ENCODE data around the gene KCNJ14. TPM values are rescaled to one million over a fixed set of nuclear protein-coding genes. Genes with fewer than 3 reads are reported as not detected.

The KCNJ14 gene
- total RNA-seq, 2 experiments from 2014 or later, result 1.2 TPM

DNA sequence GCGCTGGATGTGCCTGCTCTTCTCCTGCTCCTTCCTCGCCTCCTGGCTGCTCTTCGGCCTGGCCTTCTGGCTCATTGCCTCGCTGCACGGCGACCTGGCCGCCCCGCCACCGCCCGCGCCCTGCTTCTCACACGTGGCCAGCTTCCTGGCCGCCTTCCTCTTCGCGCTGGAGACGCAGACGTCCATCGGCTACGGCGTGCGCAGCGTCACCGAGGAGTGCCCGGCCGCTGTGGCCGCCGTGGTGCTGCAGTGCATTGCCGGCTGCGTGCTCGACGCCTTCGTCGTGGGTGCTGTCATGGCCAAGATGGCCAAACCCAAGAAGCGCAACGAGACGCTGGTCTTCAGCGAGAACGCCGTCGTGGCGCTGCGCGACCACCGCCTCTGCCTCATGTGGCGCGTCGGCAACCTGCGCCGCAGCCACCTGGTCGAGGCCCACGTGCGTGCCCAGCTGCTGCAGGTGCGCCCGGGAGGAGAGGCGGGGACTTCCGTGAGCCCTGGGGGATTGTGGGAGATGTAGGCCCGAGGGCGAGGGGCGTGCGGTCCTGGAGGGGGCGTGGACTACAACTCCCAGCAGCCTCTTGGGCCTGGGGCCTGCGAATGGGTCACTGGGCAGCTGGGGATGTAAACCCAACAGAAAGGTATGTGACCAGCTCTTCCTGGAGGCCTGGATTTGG lies 6.7 kb downstream of the KCNJ14 start:
- Mint-ChIP-seq H3K4me1 (ENCODE audit: low read depth) (peaks cover 8% of the 10 kb centered on the region), H3K9me3 (no peaks in the 10 kb centered on the region), H3K4me3 (no peak overlapping the region), H3K27me3 (no peaks in the 10 kb centered on the region), H3K27ac (no peak overlapping the region), H3K36me3 (peaks cover 17% of the 10 kb centered on the region)
- ChIA-PET CTCF (interaction anchor here (0.7 to 0.8 kb wide), 2 partner anchors 128 to 212 kb away, joined by 3 read pairs; no protein-coding TSS in a partner anchor), POLR2A (no interaction called here)
- DNase-seq, result peak; percentile 25
- intact Hi-C loops (cut with micrococcal nuclease), result no loop called here

DNA sequence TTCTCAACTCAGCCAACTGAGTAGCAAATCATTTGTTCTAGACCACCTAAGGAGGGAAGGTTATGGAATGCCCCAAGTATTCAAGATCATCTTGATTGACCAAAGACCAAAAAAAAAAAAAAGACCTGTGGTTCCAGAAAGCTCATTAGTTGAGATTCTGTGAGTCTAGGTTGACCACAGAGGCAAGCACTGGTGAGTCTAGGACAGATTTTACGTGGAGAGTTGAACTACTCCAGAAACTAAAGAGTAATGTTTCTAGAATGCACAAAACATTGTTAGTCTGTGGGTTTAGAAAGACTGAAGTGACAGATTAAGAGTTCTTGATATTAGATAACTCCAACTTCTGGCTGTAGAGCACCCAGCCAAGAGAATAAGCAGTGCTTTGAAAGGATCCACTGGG lies 9.8 kb downstream of the KCNJ14 start:
- intact Hi-C loops (cut with micrococcal nuclease), result no loop called here
- H3K4me1 Mint-ChIP-seq (ENCODE audit: low read depth), result peaks cover 20% of the 10 kb centered on the region
- no peaks in the 10 kb centered on the region for H3K27me3 Mint-ChIP-seq
- POLR2A ChIA-PET, result interaction anchor here (0.6 kb wide), 2 partner anchors 19 to 1430 kb away, joined by 3 to 5 read pairs; partner anchors contain the start of gene GRWD1
- no peak for DNase-seq
- peaks cover 7% of the 10 kb centered on the region for H3K36me3 Mint-ChIP-seq
- H3K9me3 Mint-ChIP-seq, result no peaks in the 10 kb centered on the region
- H3K27ac Mint-ChIP-seq, result no peak overlapping the region
- H3K4me3 Mint-ChIP-seq, result no peak overlapping the region
- CTCF ChIA-PET, result interaction anchor here (0.6 kb wide), 1 partner anchor 25 kb away, joined by 3 read pairs; no protein-coding TSS in a partner anchor

DNA sequence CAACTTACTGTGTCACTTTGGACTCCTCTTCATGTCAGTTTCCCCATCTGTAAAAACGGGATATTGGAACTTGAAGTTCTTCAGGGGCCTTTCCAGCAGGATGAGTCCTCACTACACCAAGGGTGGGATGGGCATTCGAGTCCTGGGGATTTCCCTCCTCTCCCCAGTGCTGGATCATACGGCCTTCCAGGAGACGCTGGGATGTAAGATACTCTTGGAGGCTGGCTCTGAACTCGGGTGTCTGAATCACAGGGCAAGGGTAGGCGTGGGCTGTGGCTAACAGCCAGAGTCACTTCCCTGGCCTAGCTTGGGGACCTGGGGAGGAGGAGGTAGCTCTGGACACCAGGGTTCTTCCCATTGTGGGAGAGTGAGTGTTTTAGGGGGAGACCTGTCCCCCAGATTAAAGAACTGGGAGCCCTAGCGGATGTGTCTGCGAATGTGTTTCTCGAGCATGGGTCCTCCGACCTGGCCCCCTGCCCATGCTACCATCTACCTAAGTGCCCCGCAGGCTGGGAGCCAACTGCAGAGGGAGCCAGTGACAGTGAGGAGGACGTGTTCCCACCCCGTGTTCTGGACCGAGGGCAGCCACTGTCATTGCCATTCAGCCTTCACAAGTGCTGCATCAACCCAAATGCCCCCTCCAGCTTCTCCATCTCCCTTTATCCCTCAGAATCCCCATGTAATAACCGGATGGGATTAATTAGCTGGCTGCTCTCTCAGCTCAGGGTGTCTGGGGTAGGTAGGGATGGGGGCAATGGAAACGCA lies 11.4 kb downstream of the KCNJ14 start:
- Mint-ChIP-seq H3K4me1 (ENCODE audit: low read depth) (peaks cover 22% of the 10 kb centered on the region), H3K36me3 (peaks cover 11% of the 10 kb centered on the region), H3K27me3 (no peaks in the 10 kb centered on the region), H3K27ac (no peak overlapping the region), H3K4me3 (no peak overlapping the region), H3K9me3 (no peaks in the 10 kb centered on the region)
- ChIA-PET CTCF (no interaction called here), POLR2A (no interaction called here)
- DNase-seq, result no peak
- intact Hi-C loops (cut with micrococcal nuclease), result no loop called here

DNA sequence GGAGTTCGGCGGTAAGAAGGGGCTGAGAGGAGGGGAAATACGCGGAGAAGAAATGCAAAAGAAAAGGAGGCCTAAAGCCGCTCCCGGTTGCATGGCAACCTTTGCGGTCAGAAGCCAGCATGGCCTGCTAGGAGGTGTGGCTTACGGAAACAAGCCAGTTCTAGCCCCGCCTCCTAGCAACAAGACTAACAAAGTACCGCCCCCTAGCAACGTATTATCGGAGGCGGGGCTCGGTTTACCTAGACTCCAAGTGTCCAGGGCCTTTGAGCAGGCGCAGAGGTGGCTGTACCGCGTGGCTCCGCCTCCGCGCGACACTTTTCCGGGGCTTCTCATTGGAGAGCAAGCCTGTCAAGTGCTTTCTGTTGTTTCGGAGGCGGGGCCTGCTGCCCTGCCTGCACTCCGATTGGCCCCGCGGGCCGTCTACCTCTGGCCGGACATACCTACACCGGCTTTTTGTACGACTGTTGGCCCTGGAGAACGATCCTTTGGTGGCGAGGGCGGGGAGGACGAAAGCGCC lies 13.5 kb downstream of the KCNJ14 start:
- Mint-ChIP-seq H3K27ac (peak overlapping the region; percentile 84), H3K27me3 (no peaks in the 10 kb centered on the region)
- POLR2A ChIA-PET, result no interaction called here

DNA sequence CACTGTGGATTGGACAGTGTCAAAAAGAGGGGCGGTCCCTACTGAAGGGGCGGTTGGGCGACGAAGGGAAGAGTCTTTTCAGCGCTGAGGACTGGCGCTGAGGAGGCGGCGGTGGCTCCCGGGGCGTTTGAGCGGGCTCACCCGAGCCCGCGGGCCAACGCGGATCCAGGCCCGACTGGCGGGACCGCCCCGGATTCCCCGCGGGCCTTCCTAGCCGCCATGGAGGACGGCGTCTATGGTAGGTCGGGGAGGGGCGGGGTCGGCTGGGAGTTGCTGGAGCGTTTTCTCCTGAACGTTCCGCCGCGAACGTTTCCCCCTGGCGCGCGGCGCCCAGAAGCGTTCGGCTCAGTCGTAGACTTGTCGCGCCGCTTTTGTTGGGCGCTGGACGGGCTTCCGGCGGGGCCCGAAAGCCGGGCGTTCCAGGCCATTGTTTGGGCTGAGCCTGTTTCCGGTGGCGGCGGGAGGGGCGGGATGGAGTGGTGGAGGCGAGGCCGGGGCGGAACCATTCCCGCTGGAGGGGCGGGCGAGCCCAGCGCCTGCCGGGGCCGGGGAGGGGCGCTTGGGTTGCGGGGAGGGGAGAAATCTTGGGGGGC lies 14.0 kb downstream of the KCNJ14 start, which contains the start of gene CYTH2:
Gene CYTH2 (plus strand): TSS at position 81 of the 593 bp plus-strand sequence. CDS start 139 bp downstream, at position 220.
- ChIA-PET POLR2A (interaction anchor here (0.7 kb wide), 1 partner anchor 106 kb away, joined by 3 read pairs; no protein-coding TSS in a partner anchor), CTCF (interaction anchor here (0.8 to 1.9 kb wide), 4 partner anchors 20 to 119 kb away, joined by 3 to 10 read pairs (median 4); no protein-coding TSS in a partner anchor)
- Mint-ChIP-seq H3K27me3 (no peaks in the 10 kb centered on the region), H3K4me1 (ENCODE audit: low read depth) (peaks cover 22% of the 10 kb centered on the region), H3K36me3 (peaks cover 9% of the 10 kb centered on the region), H3K9me3 (no peaks in the 10 kb centered on the region), H3K27ac (peak within 1 kb of the TSS; percentile 84), H3K4me3 (peak within 1 kb of the TSS; percentile 83)
- DNase-seq, result peak; percentile 86
- intact Hi-C loops (cut with micrococcal nuclease), result loop anchor here (1.0 to 2.0 kb wide), 4 partner anchors 24 to 137 kb away; partner anchors contain the start of gene GRWD1

More for the DNA sequence above, 13.5 kb downstream of the KCNJ14 start:
- H3K4me3 Mint-ChIP-seq, result peak overlapping the region; percentile 83
- H3K4me1 Mint-ChIP-seq (ENCODE audit: low read depth), result peaks cover 22% of the 10 kb centered on the region
- no peaks in the 10 kb centered on the region for H3K9me3 Mint-ChIP-seq
- DNase-seq, result peak; percentile 100
- peaks cover 8% of the 10 kb centered on the region for H3K36me3 Mint-ChIP-seq
- CTCF ChIA-PET, result interaction anchor here (1.0 kb wide), 1 partner anchor 77 kb away, joined by 3 read pairs; no protein-coding TSS in a partner anchor
- intact Hi-C loops (cut with micrococcal nuclease), result loop anchor here (1.0 to 2.0 kb wide), 5 partner anchors 24 to 136 kb away; partner anchors contain the start of genes GRWD1 and SYNGR4

DNA sequence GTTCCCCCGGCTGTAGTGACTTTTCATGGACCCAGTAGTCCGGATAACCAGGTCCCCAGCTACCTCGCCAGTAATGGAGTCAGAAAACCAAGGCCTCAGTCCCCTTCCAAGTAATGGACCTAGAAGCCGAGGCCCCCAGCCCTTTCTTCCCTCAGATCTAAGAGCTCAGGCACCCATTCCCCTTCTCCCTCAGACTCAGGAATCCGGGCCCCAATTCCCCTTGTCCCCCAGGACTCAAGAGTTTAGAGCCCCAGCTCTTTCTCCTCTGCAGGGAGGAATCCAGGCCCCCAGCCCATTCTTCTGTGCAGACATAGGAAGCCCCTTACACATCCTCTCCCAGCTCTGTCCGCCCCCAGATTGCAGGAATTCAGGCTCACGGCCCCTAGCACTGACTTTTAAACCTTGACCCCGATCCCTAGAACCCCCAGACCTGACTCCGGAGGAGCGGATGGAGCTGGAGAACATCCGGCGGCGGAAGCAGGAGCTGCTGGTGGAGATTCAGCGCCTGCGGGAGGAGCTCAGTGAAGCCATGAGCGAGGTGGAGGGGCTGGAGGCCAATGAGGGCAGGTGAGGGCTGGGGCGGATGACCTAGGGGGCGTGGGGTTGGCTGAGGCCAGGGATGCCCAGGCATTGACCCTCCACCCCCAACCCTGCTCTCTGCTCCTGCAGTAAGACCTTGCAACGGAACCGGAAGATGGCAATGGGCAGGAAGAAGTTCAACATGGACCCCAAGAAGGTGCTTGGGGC lies 14.7 kb downstream of the KCNJ14 start:
- Mint-ChIP-seq H3K27me3 (no peaks in the 10 kb centered on the region), H3K27ac (peak overlapping the region; percentile 45), H3K4me3 (peak overlapping the region; percentile 83), H3K4me1 (ENCODE audit: low read depth) (peaks cover 20% of the 10 kb centered on the region), H3K9me3 (no peaks in the 10 kb centered on the region), H3K36me3 (peaks cover 12% of the 10 kb centered on the region)
- DNase-seq, result no peak
- ChIA-PET POLR2A (interaction anchor here (0.7 kb wide), 2 partner anchors 11 to 107 kb away, joined by 3 read pairs; no protein-coding TSS in a partner anchor), CTCF (interaction anchor here (0.6 to 1.9 kb wide), 5 partner anchors 20 to 119 kb away, joined by 3 to 10 read pairs (median 3); no protein-coding TSS in a partner anchor)
- intact Hi-C loops (cut with micrococcal nuclease), result loop anchor here (1.0 to 2.0 kb wide), 4 partner anchors 25 to 137 kb away; partner anchors contain the start of gene GRWD1

DNA sequence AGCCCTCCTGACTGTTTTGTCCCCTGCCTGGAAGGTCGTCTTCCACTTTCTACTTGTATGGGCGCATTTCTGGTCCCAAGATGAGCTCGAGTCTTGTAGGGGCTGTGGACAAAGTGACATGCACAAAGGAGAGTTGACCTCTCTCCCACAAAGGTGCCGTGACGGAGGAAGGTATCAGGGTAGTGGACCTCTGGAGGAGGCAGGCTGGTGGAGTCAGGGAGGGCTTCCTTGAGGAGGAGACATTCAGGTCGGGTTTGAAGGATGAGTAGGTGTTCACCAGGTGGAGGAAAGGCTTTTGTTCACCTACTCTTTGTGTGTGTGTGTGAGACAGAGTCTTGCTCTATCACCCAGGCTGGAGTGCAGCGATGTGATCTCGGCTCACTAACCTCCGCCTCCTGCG lies 15.5 kb downstream of the KCNJ14 start:
- H3K4me1 Mint-ChIP-seq (ENCODE audit: low read depth), result peaks cover 14% of the 10 kb centered on the region
- H3K4me3 Mint-ChIP-seq, result peak overlapping the region; percentile 4
- intact Hi-C loops (cut with micrococcal nuclease), result no loop called here
- no peaks in the 10 kb centered on the region for H3K9me3 Mint-ChIP-seq
- CTCF ChIA-PET, result interaction anchor here (1.9 kb wide), 1 partner anchor 19 kb away, joined by 10 read pairs; no protein-coding TSS in a partner anchor
- no peak overlapping the region for H3K27ac Mint-ChIP-seq
- H3K27me3 Mint-ChIP-seq, result no peaks in the 10 kb centered on the region
- POLR2A ChIA-PET, result no interaction called here
- DNase-seq, result no peak
- H3K36me3 Mint-ChIP-seq, result peaks cover 16% of the 10 kb centered on the region

DNA sequence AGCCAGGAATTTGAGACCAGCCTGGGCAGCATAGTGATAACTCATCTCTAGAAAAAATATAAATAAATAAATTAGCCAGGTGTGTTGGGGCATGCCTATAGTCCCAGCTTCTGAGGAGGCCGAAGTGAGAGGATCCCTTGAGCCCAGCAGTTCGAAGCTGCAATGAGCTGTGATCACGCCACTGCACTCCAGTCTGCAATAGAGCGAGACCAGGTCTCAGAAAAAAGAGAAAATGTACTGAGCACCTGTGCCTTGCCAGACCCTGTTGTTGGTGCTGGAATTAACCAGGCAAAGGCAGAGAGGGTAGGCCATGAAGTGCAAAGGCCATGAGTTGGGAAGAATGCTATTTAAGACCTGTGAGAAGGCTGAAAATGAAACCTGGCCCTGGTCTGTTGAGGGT lies 16.5 kb downstream of the KCNJ14 start:
- Mint-ChIP-seq H3K27ac (peak overlapping the region; percentile 28), H3K4me1 (ENCODE audit: low read depth) (peaks cover 14% of the 10 kb centered on the region), H3K9me3 (no peaks in the 10 kb centered on the region), H3K36me3 (peaks cover 16% of the 10 kb centered on the region), H3K27me3 (no peaks in the 10 kb centered on the region), H3K4me3 (no peak overlapping the region)
- CTCF ChIA-PET, result interaction anchor here (1.7 kb wide), 1 partner anchor 18 kb away, joined by 6 read pairs; no protein-coding TSS in a partner anchor
- POLR2A ChIA-PET, result no interaction called here
- no peak for DNase-seq
- intact Hi-C loops (cut with micrococcal nuclease), result no loop called here

DNA sequence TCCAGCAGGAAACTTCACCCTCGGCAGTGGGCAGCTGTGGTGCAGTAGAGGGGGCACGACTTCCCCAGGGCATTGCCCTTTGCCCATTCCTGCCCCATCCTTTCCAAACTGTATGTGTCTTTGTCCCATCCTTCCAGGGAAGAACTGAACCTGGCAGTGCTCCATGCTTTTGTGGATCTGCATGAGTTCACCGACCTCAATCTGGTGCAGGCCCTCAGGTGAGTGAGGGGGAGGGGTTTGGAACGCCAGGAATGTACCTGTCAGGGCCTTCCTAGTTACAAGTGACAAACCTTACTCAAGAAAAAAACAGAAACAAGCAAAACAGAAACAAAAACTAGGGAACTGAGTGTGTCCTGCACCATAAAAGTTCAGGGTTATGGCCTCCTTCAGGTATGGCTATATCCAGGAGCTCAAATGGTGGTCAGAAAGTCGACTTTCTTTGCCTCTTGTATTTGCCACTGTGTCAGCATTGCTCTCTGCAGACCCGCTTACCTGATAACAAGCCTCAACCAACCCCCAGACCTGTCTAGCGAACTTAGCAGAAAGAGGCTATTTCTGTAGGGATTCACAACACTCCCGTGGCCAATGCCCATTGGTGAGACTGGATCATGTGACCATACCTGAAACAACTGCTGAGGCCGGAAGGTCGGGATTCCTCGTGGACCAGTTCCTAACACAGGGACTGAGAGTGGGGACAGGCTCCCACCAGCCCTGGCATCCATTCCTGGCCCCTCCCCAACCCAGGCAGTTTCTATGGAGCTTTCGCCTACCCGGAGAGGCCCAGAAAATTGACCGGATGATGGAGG lies 18.0 kb downstream of the KCNJ14 start:
- POLR2A ChIA-PET, result no interaction called here
- no peak overlapping the region for H3K27ac Mint-ChIP-seq
- peaks cover 16% of the 10 kb centered on the region for H3K36me3 Mint-ChIP-seq
- H3K9me3 Mint-ChIP-seq, result no peaks in the 10 kb centered on the region
- H3K4me3 Mint-ChIP-seq, result no peak overlapping the region
- no peak for DNase-seq
- CTCF ChIA-PET, result interaction anchor here (1.1 to 1.7 kb wide), 2 partner anchors 17 to 82 kb away, joined by 3 to 6 read pairs; partner anchors contain the start of gene KDELR1
- no peaks in the 10 kb centered on the region for H3K27me3 Mint-ChIP-seq
- intact Hi-C loops (cut with micrococcal nuclease), result no loop called here
- H3K4me1 Mint-ChIP-seq (ENCODE audit: low read depth), result peaks cover 9% of the 10 kb centered on the region

DNA sequence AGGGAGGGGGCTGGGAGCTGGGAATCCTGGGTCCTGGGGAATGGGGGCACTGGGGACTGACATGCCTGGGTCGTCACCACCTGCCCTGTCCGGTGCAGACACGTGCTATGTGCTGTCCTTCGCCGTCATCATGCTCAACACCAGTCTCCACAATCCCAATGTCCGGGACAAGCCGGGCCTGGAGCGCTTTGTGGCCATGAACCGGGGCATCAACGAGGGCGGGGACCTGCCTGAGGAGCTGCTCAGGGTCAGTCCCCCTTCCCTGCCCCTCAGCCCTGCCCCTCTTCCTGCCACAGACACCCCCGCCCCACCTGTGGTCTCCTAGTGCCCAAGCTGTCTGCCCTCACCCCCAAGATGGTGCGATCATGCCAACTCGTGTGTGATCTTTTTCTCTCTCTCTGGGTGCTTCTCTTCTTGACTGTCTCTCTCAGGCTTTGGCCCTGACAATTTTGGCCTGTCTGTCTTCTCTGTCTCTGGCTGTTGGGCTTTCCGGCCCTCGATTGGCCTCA lies 18.8 kb downstream of the KCNJ14 start:
- Mint-ChIP-seq H3K4me1 (ENCODE audit: low read depth) (peaks cover 7% of the 10 kb centered on the region), H3K36me3 (peaks cover 16% of the 10 kb centered on the region), H3K27me3 (no peaks in the 10 kb centered on the region), H3K27ac (no peak overlapping the region), H3K9me3 (no peaks in the 10 kb centered on the region), H3K4me3 (no peak overlapping the region)
- CTCF ChIA-PET, result no interaction called here
- POLR2A ChIA-PET, result no interaction called here
- no peak for DNase-seq
- intact Hi-C loops (cut with micrococcal nuclease), result no loop called here

All from activated CD4-positive, alpha-beta memory T cell treated with anti-CD3 and anti-CD28 coated beads for 36 hours (primary cell).